Neural cell (in vitro differentiated cells): ENCODE measurements around the gene COA4. TPM values are rescaled to one million over a fixed set of nuclear protein-coding genes. Genes with fewer than 3 reads are reported as not detected.

Experiments
- H2AFZ ChIP-seq: fragments of 200-600, 300-800 bp; sonication (generic), shearing (Covaris generic); 2 replicates; pipeline ENCODE4 v1.6.0; 2014; ENCODE audit warnings: low read depth, mild to moderate bottlenecking, antibody characterized with exemption, low read length, moderate library complexity
- H3F3A ChIP-seq: fragments of 200-600 bp; shearing (Covaris generic); 2 replicates; pipeline ENCODE4 v1.6.1; 2016; ENCODE audit warnings: mild to moderate bottlenecking, moderate library complexity, mixed read lengths, antibody characterized with exemption, low read length; ENCODE audit not compliant: insufficient read depth, poor library complexity, severe bottlenecking
- H3K27ac ChIP-seq: fragments of 200-600, 300-800 bp; sonication (generic), shearing (Covaris generic); 2 replicates; pipeline ENCODE4 v1.5.1; 2014; ENCODE audit warnings: mild to moderate bottlenecking, low read length, moderate library complexity
- H3K27me3 ChIP-seq: fragments of 300-800, 200-600 bp; sonication (generic), shearing (Covaris generic); 2 replicates; pipeline ENCODE4 v1.6.0; 2014; ENCODE audit warnings: mild to moderate bottlenecking, low read depth, low read length, moderate library complexity; ENCODE audit not compliant: insufficient read depth
- H3K36me3 ChIP-seq: fragments of 300-800, 200-600 bp; sonication (generic), shearing (Covaris generic); 2 replicates; pipeline ENCODE4 v1.5.1; 2014; ENCODE audit warnings: mild to moderate bottlenecking, antibody characterized with exemption, low read length, moderate library complexity; ENCODE audit not compliant: insufficient read depth
- H3K4me2 ChIP-seq: fragments of 300-800, 200-600 bp; sonication (generic), shearing (Covaris generic); 2 replicates; pipeline ENCODE4 v1.6.0; 2014; ENCODE audit warnings: mild to moderate bottlenecking, low read length
- H3K4me3 ChIP-seq: fragments of 300-800, 200-600 bp; sonication (generic), shearing (Covaris generic); 2 replicates; pipeline ENCODE4 v1.5.1; 2014; ENCODE audit warnings: mild to moderate bottlenecking, low read length, moderate library complexity
- H3K79me2 ChIP-seq: fragments of 200-600 bp; shearing (Covaris generic); replicated peaks from 2 replicates; pipeline ENCODE4 v1.6.0; 2014; ENCODE audit warnings: mild to moderate bottlenecking, low read length, moderate library complexity; ENCODE audit not compliant: insufficient read depth
- H3K9ac ChIP-seq: fragments of 300-800, 200-600 bp; sonication (generic), shearing (Covaris generic); 2 replicates; pipeline ENCODE4 v1.6.1; 2016; ENCODE audit warnings: mild to moderate bottlenecking, low read length, mixed read lengths
- H3K9me2 ChIP-seq: fragments of 200-600 bp; shearing (Covaris generic); 2 replicates; pipeline ENCODE4 v1.6.1; 2016; ENCODE audit warnings: mild to moderate bottlenecking, low read length, mixed read lengths; ENCODE audit not compliant: insufficient read depth
- H3K9me3 ChIP-seq: fragments of 200-600, 300-800 bp; sonication (generic), shearing (Covaris generic); 2 replicates; pipeline ENCODE4 v1.6.1; 2016; ENCODE audit warnings: mild to moderate bottlenecking, mixed run types, low read length, moderate library complexity, mixed read lengths
- H4K20me1 ChIP-seq: fragments of 200-600 bp; shearing (Covaris generic); 2 replicates; pipeline ENCODE4 v1.6.1; 2016; ENCODE audit warnings: mild to moderate bottlenecking, mixed run types; ENCODE audit not compliant: insufficient read depth
- EP300 ChIP-seq: fragments of 450-650 bp; conservative IDR thresholded peaks from 2 replicates; pipeline ENCODE4 v1.6.1; 2014; ENCODE audit warnings: antibody characterized with exemption, mild to moderate bottlenecking, moderate library complexity; ENCODE audit not compliant: poor library complexity, severe bottlenecking
- EZH2 ChIP-seq: fragments of 200-600, 300-800 bp; shearing (Covaris generic), sonication (generic); IDR thresholded peaks from 2 replicates; pipeline ENCODE4 v1.6.1; 2014; ENCODE audit warnings: antibody characterized with exemption, low read length, borderline replicate concordance, mild to moderate bottlenecking; ENCODE audit not compliant: insufficient read depth, poor library complexity, severe bottlenecking
- MXI1 ChIP-seq: fragments of 450-650 bp; conservative IDR thresholded peaks from 2 replicates; pipeline ENCODE4 v1.6.1; 2014; ENCODE audit warnings: antibody characterized with exemption, mild to moderate bottlenecking; ENCODE audit not compliant: poor library complexity, severe bottlenecking
- POLR2AphosphoS5 ChIP-seq: IDR thresholded peaks from 2 replicates; pipeline ENCODE4 v1.6.1; 2012
- RAD21 ChIP-seq: fragments of 450-650 bp; conservative IDR thresholded peaks from 2 replicates; pipeline ENCODE4 v1.6.1; 2014; ENCODE audit warnings: antibody characterized with exemption, mild to moderate bottlenecking, moderate library complexity
- SMC3 ChIP-seq: fragments of 450-650 bp; conservative IDR thresholded peaks from 2 replicates; pipeline ENCODE4 v1.6.1; 2014; ENCODE audit warnings: antibody characterized with exemption, mild to moderate bottlenecking, moderate library complexity; ENCODE audit not compliant: poor library complexity
- TAF1 ChIP-seq: IDR thresholded peaks from 2 replicates; pipeline ENCODE4 v1.6.1; 2012; ENCODE audit warnings: low read depth
- polyA plus RNA-seq: library from polyadenylated mRNA; depleted of rRNA; stranded (reverse); fragments of >200 nt; gene quantifications from 2 replicates; pipeline ENCODE4 v1.2.3, GENCODE V29; 2014
- TF ChIP-seq, protein P1 (sequence below): IDR thresholded peaks from 2 replicates; pipeline ENCODE4 v1.6.1; 2012; ENCODE audit warnings: borderline replicate concordance
- TF ChIP-seq, protein P2 (sequence below): fragments of 450-650 bp; IDR thresholded peaks from 2 replicates; pipeline ENCODE4 v1.5.1; 2014; ENCODE audit warnings: antibody characterized with exemption, mild to moderate bottlenecking, moderate library complexity; ENCODE audit not compliant: poor library complexity, severe bottlenecking

COA4 gene
- polyA plus RNA-seq, 1 donor from 2014 or later = 108 TPM

DNA sequence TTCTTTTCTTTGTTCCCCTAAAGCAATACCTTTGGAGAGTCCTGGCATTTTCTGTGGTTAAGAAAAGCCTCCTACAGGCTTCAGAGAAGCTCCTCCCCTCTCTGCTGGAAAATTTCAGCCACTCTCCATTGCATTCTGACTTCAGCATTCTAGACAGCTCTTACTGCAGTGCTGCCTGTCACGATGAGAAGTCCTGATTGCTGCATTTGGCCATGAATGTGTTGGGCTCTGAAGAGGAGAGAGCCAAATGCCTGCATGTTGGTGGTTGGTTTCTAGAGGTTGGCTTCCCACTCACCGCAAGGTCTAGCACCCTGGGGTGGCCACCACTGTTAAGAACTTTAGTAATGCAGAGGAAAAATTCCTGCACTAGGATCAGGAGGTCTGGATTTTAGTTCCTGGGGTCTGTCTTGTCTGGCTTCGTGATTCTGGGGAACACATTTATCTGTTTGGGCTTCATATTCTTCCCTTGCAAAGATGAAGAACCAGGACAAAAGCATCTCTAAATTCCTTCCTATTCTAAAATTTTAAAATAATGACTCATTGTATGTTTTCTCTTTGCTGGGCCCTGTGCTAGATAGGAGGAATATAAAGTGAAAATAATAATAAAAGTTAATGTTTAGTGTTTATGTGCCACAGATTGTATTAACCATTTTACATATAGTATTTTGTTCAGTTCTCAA is 38.1 kb downstream of the COA4 start:
- no peaks in the 10 kb centered on the region for H4K20me1 ChIP-seq
- no peak overlapping the region for H3K9ac ChIP-seq
- H3K27ac ChIP-seq = peak overlapping the region; percentile 24
- no peaks in the 10 kb centered on the region for H3F3A ChIP-seq
- H3K9me2 ChIP-seq = no peaks in the 10 kb centered on the region
- H3K4me3 ChIP-seq = no peak overlapping the region
- no peak overlapping the region for H2AFZ ChIP-seq
- H3K79me2 ChIP-seq = no peaks in the 10 kb centered on the region
- no peaks in the 10 kb centered on the region for H3K36me3 ChIP-seq
- no peaks in the 10 kb centered on the region for H3K27me3 ChIP-seq
- no peak for TF ChIP-seq TAF1
- TF ChIP-seq, protein P1, sequence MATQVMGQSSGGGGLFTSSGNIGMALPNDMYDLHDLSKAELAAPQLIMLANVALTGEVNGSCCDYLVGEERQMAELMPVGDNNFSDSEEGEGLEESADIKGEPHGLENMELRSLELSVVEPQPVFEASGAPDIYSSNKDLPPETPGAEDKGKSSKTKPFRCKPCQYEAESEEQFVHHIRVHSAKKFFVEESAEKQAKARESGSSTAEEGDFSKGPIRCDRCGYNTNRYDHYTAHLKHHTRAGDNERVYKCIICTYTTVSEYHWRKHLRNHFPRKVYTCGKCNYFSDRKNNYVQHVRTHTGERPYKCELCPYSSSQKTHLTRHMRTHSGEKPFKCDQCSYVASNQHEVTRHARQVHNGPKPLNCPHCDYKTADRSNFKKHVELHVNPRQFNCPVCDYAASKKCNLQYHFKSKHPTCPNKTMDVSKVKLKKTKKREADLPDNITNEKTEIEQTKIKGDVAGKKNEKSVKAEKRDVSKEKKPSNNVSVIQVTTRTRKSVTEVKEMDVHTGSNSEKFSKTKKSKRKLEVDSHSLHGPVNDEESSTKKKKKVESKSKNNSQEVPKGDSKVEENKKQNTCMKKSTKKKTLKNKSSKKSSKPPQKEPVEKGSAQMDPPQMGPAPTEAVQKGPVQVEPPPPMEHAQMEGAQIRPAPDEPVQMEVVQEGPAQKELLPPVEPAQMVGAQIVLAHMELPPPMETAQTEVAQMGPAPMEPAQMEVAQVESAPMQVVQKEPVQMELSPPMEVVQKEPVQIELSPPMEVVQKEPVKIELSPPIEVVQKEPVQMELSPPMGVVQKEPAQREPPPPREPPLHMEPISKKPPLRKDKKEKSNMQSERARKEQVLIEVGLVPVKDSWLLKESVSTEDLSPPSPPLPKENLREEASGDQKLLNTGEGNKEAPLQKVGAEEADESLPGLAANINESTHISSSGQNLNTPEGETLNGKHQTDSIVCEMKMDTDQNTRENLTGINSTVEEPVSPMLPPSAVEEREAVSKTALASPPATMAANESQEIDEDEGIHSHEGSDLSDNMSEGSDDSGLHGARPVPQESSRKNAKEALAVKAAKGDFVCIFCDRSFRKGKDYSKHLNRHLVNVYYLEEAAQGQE = no peak
- H3K9me3 ChIP-seq = no peaks in the 10 kb centered on the region
- no peak overlapping the region for H3K4me2 ChIP-seq

DNA sequence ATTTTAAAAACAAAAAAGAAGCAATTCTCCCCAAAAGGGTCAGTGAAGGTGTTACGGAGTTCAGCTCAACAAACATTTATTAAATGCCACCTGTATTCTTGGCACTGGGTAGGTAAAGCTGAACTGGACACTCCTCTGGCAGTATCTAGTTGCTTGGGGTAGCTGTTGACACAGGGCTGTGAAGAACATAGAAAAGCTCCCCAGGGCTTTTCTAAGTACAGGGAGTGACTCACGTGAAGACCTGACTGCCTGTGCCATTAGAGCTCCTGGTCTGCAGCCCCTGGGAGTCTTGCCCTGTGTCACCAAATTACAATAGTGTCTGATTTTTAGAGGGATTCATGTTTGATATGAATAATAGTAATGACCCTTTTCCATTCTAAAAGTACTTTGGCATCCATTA is 43.6 kb downstream of the COA4 start:
- Histone ChIP-seq H3F3A (no peaks in the 10 kb centered on the region), H2AFZ (no peak overlapping the region), H3K27me3 (no peaks in the 10 kb centered on the region), H3K9me3 (no peaks in the 10 kb centered on the region), H3K4me2 (no peak overlapping the region), H4K20me1 (no peaks in the 10 kb centered on the region), H3K27ac (no peak overlapping the region), H3K79me2 (no peaks in the 10 kb centered on the region), H3K9me2 (no peaks in the 10 kb centered on the region), H3K4me3 (no peak overlapping the region), H3K9ac (no peak overlapping the region), H3K36me3 (no peaks in the 10 kb centered on the region)
- TF ChIP-seq TAF1 (no peak), RAD21 (no peak), SMC3 (no peak), EZH2 (no peak), MXI1 (no peak), POLR2AphosphoS5 (no peak), EP300 (no peak)
- TF ChIP-seq, protein P1 = no peak
- TF ChIP-seq, protein P2, sequence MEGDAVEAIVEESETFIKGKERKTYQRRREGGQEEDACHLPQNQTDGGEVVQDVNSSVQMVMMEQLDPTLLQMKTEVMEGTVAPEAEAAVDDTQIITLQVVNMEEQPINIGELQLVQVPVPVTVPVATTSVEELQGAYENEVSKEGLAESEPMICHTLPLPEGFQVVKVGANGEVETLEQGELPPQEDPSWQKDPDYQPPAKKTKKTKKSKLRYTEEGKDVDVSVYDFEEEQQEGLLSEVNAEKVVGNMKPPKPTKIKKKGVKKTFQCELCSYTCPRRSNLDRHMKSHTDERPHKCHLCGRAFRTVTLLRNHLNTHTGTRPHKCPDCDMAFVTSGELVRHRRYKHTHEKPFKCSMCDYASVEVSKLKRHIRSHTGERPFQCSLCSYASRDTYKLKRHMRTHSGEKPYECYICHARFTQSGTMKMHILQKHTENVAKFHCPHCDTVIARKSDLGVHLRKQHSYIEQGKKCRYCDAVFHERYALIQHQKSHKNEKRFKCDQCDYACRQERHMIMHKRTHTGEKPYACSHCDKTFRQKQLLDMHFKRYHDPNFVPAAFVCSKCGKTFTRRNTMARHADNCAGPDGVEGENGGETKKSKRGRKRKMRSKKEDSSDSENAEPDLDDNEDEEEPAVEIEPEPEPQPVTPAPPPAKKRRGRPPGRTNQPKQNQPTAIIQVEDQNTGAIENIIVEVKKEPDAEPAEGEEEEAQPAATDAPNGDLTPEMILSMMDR = no peak
